Ishikawa (cell line): ENCODE results near the gene PTPRO.

Experiments
- CEBPB ChIP-seq: IDR thresholded peaks from 2 replicates; pipeline ENCODE4 v1.6.1; 2012
- CREB1 ChIP-seq: IDR thresholded peaks from 2 replicates; pipeline ENCODE4 v1.6.1; 2012; ENCODE audit warnings: low read depth
- EGR1 ChIP-seq: IDR thresholded peaks from 2 replicates; pipeline ENCODE4 v1.6.1; 2012
- EP300 ChIP-seq: IDR thresholded peaks from 2 replicates; pipeline ENCODE4 v1.6.1; 2012; ENCODE audit warnings: borderline replicate concordance
- FOXM1 ChIP-seq: IDR thresholded peaks from 2 replicates; pipeline ENCODE4 v1.6.1; 2012; ENCODE audit warnings: low read depth, borderline replicate concordance
- MAX ChIP-seq: IDR thresholded peaks from 2 replicates; pipeline ENCODE4 v1.6.1; 2012
- NFIC ChIP-seq: IDR thresholded peaks from 2 replicates; pipeline ENCODE4 v1.6.1; 2012
- RAD21 ChIP-seq: IDR thresholded peaks from 2 replicates; pipeline ENCODE4 v1.6.1; 2012; ENCODE audit warnings: low read depth
- REST ChIP-seq: IDR thresholded peaks from 2 replicates; pipeline ENCODE4 v1.6.1; 2012; ENCODE audit warnings: low read depth, mild to moderate bottlenecking
- TAF1 ChIP-seq: IDR thresholded peaks from 2 replicates; pipeline ENCODE4 v1.6.1; 2012; ENCODE audit warnings: low read depth, mild to moderate bottlenecking
- TCF12 ChIP-seq: IDR thresholded peaks from 2 replicates; pipeline ENCODE4 v1.6.1; 2012; ENCODE audit warnings: low read depth
- TEAD4 ChIP-seq: IDR thresholded peaks from 2 replicates; pipeline ENCODE4 v1.6.1; 2012
- USF1 ChIP-seq: IDR thresholded peaks from 2 replicates; pipeline ENCODE4 v1.6.1; 2012
- YY1 ChIP-seq: IDR thresholded peaks from 2 replicates; pipeline ENCODE4 v1.6.1; 2012; ENCODE audit warnings: low read depth
- ZBTB7A ChIP-seq: IDR thresholded peaks from 2 replicates; pipeline ENCODE4 v1.6.1; 2012; ENCODE audit warnings: low read depth

The PTPRO gene

GRCh38 chr12:15393037-15393436 is 70.7 kb downstream of the PTPRO start:
- no peak for TF ChIP-seq RAD21
- no peak for TF ChIP-seq CEBPB

- TF ChIP-seq EP300 = no peak
- TF ChIP-seq TAF1 = no peak
- no peak for TF ChIP-seq REST
- no peak for TF ChIP-seq MAX
- no peak for TF ChIP-seq EGR1
- TF ChIP-seq NFIC = no peak
- TF ChIP-seq TCF12 = no peak
- TF ChIP-seq USF1 = no peak
- TF ChIP-seq CEBPB = no peak
Measured at GRCh38 chr12:15393995-15394394, 71.7 kb downstream of the PTPRO start.

- TF ChIP-seq ZBTB7A (no peak), EP300 (no peak), TEAD4 (no peak), CREB1 (no peak), REST (no peak), EGR1 (no peak), USF1 (no peak), CEBPB (no peak)
Measured at GRCh38 chr12:15404485-15404884, 82.2 kb downstream of the PTPRO start.

DNA sequence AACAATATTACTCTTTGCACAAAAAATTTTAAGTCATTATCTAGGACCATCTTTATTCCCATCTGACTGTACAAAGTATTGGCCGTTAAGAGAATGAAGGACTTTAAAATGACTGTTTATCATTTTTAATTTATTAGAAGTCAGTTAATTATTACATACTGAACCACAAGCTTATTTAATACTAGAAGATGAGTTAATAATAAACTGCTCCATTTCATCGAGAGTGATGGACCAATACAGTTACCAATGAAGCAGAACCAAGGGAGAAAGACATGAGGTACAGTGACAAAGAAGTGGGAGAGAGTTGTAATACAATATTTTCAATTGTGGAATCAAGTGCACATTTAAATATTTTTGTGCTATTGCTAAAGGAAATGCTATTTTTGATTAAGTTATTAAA is 83.3 kb downstream of the PTPRO start:
- no peak for TF ChIP-seq TCF12
- TF ChIP-seq RAD21 = no peak
- no peak for TF ChIP-seq YY1
- TF ChIP-seq NFIC = no peak
- no peak for TF ChIP-seq USF1

DNA sequence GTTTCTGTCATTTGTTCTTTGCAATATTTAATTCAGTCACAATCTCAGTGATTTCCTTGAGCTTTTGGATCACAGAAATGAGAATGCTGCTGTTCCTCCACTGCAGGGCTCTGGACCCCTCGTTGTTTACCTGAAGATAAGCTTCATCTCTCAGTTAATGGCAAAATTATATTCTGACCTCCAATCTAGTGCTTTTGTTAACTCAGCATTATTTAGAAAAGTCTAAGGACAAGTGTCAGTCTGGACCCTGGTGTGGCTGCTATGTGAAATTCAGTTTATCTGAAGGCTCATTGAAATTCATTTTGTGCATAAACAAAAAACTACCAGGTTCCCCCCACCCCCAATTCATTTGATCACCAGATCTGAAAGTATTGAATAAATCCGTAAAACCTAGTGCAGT is 84.7 kb downstream of the PTPRO start:
- TF ChIP-seq TEAD4 = no peak
- TF ChIP-seq CEBPB = no peak
- TF ChIP-seq MAX = no peak
- TF ChIP-seq EGR1 = no peak
- TF ChIP-seq TCF12 = no peak
- no peak for TF ChIP-seq USF1
- no peak for TF ChIP-seq YY1

DNA sequence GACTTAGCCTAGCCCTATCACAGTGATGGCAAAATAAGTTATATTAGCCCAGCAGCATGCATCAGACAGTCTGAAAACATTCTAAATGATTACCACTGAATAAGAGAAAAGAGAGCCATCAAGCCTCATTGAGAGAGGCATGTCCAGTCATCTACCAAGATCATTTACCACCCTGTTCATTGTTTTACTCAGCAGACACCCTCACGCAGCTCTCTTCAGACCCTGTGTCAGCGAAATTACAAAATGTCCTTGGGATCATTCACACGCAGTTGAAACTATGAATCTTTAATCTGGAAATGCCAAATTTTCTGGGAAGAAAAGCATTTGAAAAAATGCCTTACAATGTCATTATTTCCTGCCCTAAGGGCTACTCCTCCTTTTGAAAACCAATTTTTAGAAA is 89.5 kb downstream of the PTPRO start:
- TF ChIP-seq ZBTB7A (no peak), CREB1 (no peak), EGR1 (no peak), TCF12 (no peak), CEBPB (no peak), EP300 (no peak), USF1 (no peak), TAF1 (no peak), FOXM1 (no peak), TEAD4 (no peak), YY1 (no peak), RAD21 (no peak), REST (no peak)
